Testis (tissue), 2 donors: ENCODE results near the gene CLDND2.

Experiments
- CTCF ChIP-seq, 3 experiments: fragments of 450-650 bp in 2 of 3; fragments of 200-600 bp in 1 of 3; sonication (generic) in 1 of 3; IDR thresholded peaks; one replicate each; pipeline ENCODE4 v1.5.1; 2016 to 2019; ENCODE audit warnings: antibody characterized with exemption in 3 of 3, mild to moderate bottlenecking in 2 of 3, moderate library complexity in 1 of 3
- POLR2A ChIP-seq: fragments of 450-650 bp; IDR thresholded peaks from one replicate; pipeline ENCODE4 v1.6.1; 2017; ENCODE audit warnings: antibody characterized with exemption, mild to moderate bottlenecking, moderate library complexity

DNA sequence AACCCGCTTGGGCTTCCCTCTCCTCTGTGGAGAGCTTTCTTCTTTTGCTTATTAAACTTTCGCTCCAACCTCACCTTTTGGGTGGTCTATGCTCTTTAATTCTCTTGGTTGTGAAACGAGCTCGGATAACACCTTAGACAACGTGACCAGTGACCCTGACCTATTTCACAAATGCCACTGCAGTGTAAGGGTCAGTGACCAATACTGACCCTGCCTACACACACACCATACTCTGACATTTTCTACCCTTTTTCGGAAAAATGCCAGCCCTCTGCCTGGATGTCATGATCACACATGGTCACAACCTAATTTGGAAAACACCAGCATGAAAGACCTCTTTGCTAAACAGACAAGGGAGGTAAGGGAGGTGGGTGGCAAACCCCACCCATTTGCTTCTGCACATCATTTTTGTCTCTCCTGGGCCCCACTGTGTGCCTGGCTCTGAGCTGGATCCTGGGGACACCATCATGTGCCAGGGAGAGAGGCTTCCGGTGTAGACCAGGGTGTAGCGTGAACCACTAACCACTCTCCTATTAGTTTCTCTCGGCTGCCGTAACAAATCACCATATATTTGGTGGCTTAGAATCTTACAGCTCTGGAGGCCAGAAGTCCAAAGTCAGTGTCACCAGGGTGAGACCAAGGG is 12.5 kb downstream of the CLDND2 start:
- no peak for TF ChIP-seq CTCF (IDR thresholded peaks at IDR 0.05)
- TF ChIP-seq POLR2A: no peak
